K562 (cell line): ENCODE data around the gene RSU1.

Experiments used
- MAFF ChIP-seq: IDR thresholded peaks from 2 replicates; pipeline ENCODE4 v1.6.1; 2012; ENCODE audit warnings: low read length, improper control_type of control experiment
- TF ChIP-seq, protein P1 (sequence below): fragments of 250-450 bp; sonication (Bioruptor Pico); IDR thresholded peaks from 2 replicates; pipeline ENCODE4 v1.8.0; 2022; ENCODE audit warnings: moderate library complexity, mild to moderate bottlenecking, inconsistent platforms

DNA sequence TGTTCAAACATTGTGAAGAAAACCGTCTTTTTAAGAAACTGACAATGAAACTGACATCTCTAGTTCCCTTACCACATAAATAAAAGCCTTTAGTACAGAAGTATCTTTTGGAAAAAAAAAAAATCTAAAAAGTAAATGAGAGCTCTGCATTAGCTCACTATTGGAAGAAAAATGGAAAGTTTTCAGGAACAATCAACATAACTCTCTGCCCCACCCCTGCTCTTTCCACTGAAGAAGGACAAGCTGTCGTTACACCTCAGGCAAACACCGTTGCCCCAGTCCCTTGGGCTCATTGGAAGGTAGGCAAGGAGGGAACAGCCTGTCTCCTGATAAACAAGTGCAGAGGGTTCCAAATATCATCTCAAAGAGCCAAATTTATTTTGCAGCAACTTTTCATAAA, 273.1 kb downstream of the RSU1 start:
- no peak for TF ChIP-seq MAFF
- TF ChIP-seq, protein P1, sequence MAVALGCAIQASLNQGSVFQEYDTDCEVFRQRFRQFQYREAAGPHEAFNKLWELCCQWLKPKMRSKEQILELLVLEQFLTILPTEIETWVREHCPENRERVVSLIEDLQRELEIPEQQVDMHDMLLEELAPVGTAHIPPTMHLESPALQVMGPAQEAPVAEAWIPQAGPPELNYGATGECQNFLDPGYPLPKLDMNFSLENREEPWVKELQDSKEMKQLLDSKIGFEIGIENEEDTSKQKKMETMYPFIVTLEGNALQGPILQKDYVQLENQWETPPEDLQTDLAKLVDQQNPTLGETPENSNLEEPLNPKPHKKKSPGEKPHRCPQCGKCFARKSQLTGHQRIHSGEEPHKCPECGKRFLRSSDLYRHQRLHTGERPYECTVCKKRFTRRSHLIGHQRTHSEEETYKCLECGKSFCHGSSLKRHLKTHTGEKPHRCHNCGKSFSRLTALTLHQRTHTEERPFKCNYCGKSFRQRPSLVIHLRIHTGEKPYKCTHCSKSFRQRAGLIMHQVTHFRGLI (CRISPR knock-in tag), result no peak
